ENCODE results near the gene AP1M2. TPM values are rescaled to one million over a fixed set of nuclear protein-coding genes. Genes with fewer than 3 reads are reported as not detected.

The AP1M2 gene
- total RNA-seq, 1 donor from 2014 or later = 36.9 TPM

GRCh38 chr19:10618846-10619245, 31.7 kb upstream of the AP1M2 start:
- H3K4me3 ChIP-seq = no peak overlapping the region
- peak overlapping the region; percentile 4 for H3K27ac ChIP-seq
- ATAC-seq (no peak), DNase-seq (no peak)
- TF ChIP-seq CTCF (IDR thresholded peaks at IDR 0.05) = no peak
- no peaks in the 10 kb centered on the region for H3K27me3 ChIP-seq (ENCODE audit: low read depth)
- peaks cover 8% of the 10 kb centered on the region for H3K36me3 ChIP-seq
- no peaks in the 10 kb centered on the region for H3K9me3 ChIP-seq
- intact Hi-C loops (cut with DNase I) = no loop called here
- peaks cover 48% of the 10 kb centered on the region for H3K4me1 ChIP-seq

- H3K27ac ChIP-seq = peak overlapping the region; percentile 67
- DNase-seq = no peak
- peaks cover 52% of the 10 kb centered on the region for H3K4me1 ChIP-seq
Observed at GRCh38 chr19:10617409-10618121, 30.5 kb upstream of the AP1M2 start.

GRCh38 chr19:10615429-10616023, 28.4 kb upstream of the AP1M2 start:
- TF ChIP-seq CTCF (IDR thresholded peaks at IDR 0.05) = no peak
- DNase-seq (no peak), ATAC-seq (no peak)
- no peaks in the 10 kb centered on the region for H3K9me3 ChIP-seq
- no peak overlapping the region for H3K4me3 ChIP-seq
- no peaks in the 10 kb centered on the region for H3K27me3 ChIP-seq (ENCODE audit: low read depth)
- intact Hi-C loops (cut with DNase I) = no loop called here
- H3K4me1 ChIP-seq = peaks cover 67% of the 10 kb centered on the region
- H3K27ac ChIP-seq = peak overlapping the region; percentile 21
- no peaks in the 10 kb centered on the region for H3K36me3 ChIP-seq

More at GRCh38 chr19:10617409-10618121, 30.5 kb upstream of the AP1M2 start:
- H3K9me3 ChIP-seq = no peaks in the 10 kb centered on the region
- H3K36me3 ChIP-seq = peaks cover 8% of the 10 kb centered on the region
- ATAC-seq = peak; percentile 67 to 78
- H3K27me3 ChIP-seq (ENCODE audit: low read depth) = no peaks in the 10 kb centered on the region
- H3K4me3 ChIP-seq = peak overlapping the region; percentile 17
- TF ChIP-seq CTCF (IDR thresholded peaks at IDR 0.05) = no peak
- intact Hi-C loops (cut with DNase I) = no loop called here

- H3K4me3 ChIP-seq = peak overlapping the region; percentile 2
- H3K4me1 ChIP-seq = peaks cover 64% of the 10 kb centered on the region
- no peaks in the 10 kb centered on the region for H3K27me3 ChIP-seq (ENCODE audit: low read depth)
- intact Hi-C loops (cut with DNase I) = no loop called here
- DNase-seq (peak; percentile 87), ATAC-seq (peak; percentile 95 to 97)
- no peak for TF ChIP-seq CTCF (IDR thresholded peaks at IDR 0.05)
- peak overlapping the region; percentile 78 for H3K27ac ChIP-seq
- no peaks in the 10 kb centered on the region for H3K9me3 ChIP-seq
- H3K36me3 ChIP-seq = no peaks in the 10 kb centered on the region
Observed at GRCh38 chr19:10612499-10613119, 25.5 kb upstream of the AP1M2 start.

GRCh38 chr19:10611907-10612306, 24.8 kb upstream of the AP1M2 start:
- Histone ChIP-seq H3K4me3 (no peak overlapping the region), H3K27me3 (ENCODE audit: low read depth) (no peaks in the 10 kb centered on the region), H3K36me3 (no peaks in the 10 kb centered on the region), H3K27ac (peak overlapping the region; percentile 78), H3K4me1 (peaks cover 57% of the 10 kb centered on the region), H3K9me3 (no peaks in the 10 kb centered on the region)
- no peak for ATAC-seq
- DNase-seq = no peak
- intact Hi-C loops (cut with DNase I) = no loop called here
- TF ChIP-seq CTCF (IDR thresholded peaks at IDR 0.05) = no peak

All from lower lobe of right lung (tissue), 2 donors.